Renal pelvis (tissue), 4 donors: Measurements from ENCODE around the gene DNAJB6. TPM values are rescaled to one million over a fixed set of nuclear protein-coding genes. Genes with fewer than 3 reads are reported as not detected.
A peak's percentile ranks its signal among the peaks of the same experiment; 100 is the strongest.

ENCODE experiments used
- DNase-seq: peaks from one replicate; pipeline ENCODE4 v3.0.0-alpha.2; 2013
- polyA plus RNA-seq, 3 donors: library from polyadenylated mRNA; unstranded; fragments of 120-200 nt; gene quantifications; one replicate each; pipeline ENCODE4 v1.2.1, GENCODE V29; 2013; ENCODE audit not compliant: insufficient read length in 3 of 3

Gene DNAJB6
- polyA plus RNA-seq, 3 donors = 139 to 167 (median 153) TPM

DNA sequence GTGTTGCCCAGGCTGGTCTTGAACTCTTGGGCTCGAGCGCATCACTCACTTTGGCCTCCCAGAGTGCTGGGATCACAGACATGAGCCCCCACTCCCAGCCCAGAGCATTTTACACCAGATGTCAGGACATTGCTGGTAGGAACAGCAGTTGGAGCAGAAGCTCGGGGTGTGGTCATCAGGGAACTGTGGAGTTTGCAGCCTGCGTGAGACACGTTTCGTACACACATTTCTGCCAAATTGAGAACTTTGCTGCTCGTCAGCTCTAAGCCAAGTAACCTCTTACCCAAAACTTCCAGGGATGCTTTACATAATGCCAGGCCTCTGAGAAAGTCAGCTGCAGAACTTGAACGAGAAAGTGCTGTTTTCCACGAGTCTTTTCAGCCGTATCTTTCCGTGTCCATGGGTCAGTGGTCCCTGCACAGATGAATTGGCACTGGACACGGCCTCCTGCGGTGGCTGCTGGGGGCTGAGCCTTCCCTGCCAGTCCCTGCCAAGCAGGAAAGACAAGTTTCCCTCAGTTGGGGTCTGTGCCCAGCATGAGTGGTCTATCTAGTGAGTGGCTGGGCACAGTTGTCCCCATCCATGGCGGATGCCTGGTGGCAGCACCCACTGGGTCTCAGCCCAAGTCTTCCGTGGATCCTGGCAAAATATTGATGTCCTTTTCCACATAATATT is 54.4 kb downstream of the DNAJB6 start:
- no peak for DNase-seq

DNA sequence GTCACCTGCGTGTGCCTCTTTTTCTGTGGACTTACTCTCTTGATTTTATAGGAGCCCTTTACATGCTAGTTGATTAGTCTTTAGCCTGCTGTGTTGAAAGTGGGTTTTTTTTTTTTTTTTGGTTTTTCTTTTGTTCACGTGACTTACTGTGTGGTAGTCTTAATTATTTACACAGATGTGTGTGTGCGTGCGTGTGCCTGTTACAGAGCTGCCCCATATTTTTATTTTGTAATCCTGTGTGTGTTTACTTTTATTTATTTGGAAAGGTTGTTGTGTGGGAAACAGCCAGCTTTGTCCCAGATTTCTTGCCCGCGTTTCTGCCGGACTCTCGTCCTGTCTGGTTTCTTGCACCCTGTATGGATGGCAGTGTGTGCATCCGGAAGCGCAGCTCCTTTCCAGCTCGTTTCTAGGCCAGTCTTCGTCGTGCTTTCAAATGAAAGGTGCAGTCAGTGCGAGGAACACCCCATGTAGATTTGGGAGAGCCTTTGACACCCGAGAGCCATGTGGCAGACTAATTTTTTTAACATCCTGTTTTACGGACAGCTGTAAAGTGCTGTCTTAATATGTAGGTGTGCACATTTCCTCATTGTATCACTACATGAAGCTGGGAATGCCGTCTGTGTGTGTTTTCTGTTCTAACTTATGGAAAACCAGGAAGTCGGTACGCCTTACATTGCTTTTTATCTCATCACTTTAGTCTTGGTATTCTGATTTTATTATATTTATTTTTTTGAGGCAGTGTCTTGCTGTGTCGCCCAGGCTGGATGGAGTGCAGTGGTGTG is 55.6 kb downstream of the DNAJB6 start:
- DNase-seq = no peak

DNA sequence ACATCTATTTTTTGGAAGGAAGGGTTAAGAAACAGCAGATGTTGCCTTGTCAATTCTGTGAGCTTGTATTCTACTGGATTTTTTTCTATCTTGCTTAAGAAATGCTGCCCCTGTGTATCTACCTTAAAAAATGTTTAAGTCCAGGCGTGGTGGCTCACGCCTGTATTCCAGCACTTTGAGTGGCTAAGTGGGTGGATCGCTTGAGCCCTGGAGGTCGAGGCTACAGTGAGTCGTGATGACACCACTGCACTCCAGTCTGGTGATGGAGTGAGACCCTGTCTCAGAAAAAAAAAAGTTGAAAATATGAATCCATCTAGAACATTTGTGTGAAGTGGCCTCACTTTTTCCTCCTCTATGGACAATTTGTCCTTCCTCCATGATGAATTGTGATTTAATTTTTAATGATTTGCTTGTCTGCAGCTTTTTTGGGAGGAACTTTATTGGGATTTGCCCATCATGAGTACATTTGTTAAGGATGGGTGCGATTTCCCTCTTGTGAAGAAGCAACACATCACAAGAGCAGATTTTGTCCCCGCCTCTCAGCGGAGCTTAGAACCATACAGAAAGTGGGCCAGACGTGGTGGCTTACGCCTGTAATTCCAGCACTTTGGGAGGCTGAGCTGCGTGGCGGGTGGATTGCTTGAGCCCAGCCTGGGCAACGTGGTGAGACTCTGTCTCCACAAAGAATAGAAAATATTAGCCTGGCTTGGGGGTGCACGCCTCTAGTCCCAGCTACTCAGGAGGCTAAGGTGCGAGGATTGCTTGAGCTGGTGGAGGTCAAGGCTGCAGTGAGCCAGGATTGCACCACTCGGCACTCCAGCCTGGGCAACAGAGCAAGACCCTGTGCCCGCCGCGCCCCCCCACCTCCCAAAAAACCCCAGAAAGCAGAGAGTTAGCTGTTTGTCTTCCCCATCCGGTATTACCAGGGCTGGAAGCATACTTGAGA is 57.7 kb downstream of the DNAJB6 start:
- no peak for DNase-seq

DNA sequence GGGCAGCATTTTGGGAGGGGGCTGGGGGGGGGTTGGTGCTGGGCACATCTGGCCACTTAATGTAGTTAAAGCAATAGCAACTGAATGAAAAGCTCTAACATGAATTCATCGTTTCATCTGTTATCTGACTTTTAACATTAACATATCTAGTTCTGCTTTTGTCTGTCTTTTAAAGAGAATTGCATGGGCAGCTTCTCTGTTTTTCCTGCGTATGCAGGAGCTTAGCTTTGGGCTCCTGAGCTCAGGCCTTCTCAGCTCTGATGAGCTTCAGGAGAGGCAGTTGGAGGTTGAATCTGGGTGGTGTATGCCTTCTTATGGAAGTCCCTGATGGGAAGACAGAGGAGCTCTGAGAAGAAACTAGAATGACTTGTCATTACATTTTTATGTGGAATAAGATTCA is 58.4 kb downstream of the DNAJB6 start:
- DNase-seq = no peak

DNA sequence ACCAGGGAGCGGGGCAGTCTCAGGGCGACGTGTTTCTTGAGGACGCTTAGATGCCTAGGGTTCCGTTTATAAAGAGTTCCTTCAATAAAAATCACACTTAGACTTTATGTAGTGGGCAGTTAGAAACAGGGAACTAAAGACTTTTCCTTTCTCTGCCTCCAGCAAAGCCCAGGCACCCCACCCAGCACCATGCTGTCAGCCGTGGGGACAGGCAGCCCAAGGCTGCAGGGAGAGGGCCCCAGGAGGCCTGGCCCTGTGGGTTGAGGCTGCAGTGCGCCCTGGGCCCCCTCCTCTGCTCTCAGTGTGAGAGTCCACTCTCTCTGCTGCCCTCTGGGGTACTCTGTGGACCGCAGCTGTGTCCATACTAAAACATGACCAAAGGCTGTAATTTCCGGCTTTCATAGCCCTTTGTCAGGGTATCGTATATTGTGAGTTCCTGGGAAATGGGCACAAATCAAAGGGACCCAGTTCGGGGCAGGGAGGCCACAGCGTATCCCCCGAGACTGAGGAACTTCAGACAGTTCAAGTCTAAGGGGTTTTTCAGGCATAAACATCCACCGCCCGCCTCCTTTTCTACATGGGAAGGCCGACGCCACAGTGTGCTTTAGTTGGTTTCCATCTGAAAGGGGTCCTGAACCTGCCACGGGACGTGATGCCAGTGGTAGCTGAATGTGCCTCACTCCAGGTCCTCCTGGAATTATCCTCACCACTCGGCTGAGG is 59.7 kb downstream of the DNAJB6 start:
- DNase-seq = no peak

DNA sequence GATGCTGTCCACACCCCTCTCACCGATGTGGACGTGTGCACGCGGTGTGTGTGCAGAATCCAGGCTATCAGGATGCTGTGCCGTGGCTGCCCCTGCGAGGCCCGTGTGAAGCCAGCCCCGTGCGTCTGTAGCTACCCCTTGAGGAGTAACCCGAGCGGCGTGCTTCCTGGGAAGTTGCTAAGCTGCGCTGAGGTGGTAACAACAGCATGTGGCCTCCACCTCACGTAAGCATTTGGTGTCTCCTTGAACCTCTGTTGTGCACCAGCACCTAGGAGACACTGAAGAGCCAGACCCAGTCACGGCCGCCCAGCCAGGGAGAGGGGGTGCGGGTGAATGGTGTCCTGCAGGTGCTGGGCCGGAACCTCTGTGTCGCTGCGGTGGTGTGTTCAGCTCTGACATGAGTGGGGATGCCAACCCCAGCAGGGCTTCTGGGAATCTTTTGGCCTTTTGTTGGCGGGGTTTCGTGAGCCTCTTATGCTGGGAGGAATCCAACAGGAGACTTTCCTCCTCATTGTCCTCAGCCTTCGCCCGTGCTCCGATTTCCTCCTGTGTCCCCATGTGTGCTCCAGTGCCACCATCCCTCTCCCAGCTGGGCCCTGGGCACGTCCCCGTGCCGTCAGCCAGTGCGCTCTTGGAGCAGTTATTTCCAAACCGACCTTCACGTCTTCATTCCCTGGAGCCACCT is 60.4 kb downstream of the DNAJB6 start:
- DNase-seq = no peak

DNA sequence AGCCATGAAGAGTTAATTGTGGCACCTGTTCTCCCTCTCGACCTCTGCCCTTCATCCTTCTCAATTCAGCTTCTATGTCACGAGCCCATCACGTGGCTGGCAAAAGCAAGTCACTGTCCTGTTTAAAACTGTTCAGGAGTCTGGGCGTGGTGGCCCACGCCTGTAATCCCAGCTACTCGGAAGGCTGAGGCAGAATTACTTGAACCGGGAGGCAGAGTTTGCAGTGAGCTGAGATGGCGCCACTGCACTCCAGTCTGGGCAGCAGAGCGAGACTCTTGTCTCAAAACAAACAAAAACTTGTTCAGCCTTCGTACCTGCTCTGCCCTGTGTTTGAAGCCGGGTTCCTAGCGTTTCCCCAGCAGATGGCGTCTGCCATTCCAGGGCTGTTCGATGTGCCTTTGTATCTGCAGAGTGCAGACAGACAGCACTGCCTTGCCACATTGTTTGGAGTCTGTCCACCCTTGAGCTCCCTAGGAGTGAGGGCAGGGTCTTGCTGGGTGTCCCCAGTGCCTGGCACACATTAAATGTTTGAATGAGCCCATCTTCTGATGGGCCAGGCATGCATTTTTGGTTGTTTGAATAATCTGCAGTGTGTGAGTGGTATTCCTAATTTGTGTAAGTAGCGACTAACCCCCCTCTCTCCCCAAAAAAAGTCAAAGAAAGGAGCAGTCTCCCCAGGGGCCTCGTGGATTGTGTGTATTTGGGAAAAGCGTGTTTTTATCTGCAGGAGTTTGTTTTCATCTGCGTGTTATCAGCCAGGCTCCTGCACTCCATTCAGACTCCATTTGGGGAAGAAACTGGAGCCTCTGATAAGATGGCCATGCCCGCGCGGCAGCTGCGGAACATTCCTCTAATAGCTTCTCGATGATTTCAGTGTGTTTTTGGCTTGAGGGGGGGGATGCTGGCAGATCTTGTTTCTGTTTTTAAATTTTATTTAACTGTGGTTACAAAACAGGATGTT is 61.2 kb downstream of the DNAJB6 start:
- DNase-seq = peak; percentile 42

DNA sequence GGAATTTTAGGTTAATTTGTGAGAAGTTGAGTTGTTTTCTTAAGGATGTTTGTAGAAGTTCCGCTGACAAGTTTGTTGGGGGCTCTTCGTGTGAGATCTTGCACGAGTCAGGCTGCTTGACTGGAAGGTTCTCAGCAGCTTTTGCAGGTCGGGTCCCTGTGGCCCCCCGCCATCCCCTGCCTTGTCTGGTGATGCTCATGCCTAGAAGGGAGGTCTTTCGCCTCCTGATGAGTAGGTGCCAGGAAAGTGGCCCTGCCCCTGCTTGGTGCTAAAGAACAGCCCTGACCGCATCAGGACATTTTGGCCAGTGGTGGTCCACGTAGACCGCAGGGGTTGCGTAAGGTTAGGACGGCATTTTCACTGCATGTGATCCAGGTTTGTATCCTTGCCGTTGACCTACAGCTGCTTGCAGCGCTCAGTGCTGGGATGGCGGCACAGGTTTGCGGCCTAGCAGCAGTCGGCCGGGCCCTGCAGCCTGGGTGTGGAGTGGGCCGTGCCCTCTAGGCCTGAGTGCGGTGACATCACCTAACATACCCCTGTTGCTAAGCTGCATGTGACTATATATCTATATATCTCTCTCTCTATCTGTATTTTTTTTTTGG is 62.4 kb downstream of the DNAJB6 start:
- DNase-seq = no peak

DNA sequence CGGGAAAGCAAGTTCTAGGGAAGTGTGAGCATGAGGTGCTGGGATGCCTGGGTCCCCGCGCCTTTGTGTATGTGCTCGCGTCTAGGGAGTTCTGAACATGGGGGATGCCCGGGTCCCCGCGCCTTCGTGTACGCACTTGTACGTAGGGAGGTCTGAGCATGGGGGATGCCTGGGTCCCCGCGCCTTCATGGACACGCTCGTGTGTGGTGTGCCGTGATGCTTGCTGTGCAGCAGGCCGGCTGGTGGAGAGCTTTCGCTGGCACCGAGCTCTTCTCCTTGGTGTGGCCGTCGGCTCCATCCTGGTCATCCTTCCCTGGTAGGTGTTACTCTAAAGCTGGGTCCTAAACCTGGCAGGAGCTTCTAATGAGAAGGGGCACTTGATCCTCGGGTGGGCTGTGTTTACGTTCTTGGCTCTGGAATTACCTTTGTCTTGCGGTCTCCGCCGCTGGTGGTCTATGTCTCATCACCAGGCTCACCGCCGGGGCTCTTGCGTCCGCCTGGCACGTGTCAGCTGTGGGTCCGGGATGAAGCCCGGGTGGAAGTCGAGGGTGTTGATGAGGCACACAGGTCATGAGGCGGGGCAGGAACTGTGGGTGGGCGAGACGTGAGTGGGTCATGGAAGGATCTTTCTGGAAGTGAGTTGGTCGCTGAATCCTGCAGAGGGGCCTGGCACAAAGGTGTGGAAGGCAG is 63.5 kb downstream of the DNAJB6 start:
- no peak for DNase-seq

DNA sequence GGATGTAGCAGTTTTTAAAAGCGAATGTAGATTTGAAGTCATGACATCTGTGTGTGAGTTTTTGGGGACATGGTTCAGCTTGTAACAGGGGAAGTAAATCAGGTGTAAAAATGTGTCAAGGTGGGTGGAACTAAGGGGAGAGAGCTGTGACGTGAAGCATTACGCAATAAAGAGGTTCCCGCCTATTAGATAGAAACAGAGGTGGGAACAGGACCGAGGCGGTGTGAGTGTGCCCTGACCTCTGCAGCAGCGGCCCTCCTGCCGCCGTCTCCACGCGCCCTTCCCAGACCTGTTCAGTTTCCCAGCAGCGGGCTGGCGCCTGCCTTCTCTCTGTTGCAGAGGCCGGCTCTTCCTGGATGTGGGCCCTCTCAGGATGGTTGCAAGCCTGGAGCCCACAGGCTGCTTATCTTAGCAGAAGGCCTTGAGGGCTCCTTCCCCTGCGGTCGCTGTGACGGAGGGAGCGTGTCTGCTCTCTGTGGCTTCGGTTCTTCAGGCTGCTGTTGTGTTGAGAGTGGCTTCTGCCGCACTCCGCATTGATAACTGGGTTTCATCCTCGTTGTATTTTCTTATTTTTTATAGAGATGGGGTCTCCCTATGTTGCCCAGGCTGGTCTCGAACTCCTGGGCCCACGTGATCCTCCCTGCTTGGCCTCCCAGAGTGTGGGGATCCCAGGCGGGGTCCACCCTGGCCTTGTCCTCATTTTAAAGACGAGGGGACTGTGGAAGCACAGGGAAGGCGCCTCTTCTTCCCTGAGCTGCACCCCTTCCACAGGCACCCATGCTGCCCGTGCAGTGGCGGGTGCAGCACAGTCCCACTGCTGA is 65.0 kb downstream of the DNAJB6 start:
- no peak for DNase-seq

DNA sequence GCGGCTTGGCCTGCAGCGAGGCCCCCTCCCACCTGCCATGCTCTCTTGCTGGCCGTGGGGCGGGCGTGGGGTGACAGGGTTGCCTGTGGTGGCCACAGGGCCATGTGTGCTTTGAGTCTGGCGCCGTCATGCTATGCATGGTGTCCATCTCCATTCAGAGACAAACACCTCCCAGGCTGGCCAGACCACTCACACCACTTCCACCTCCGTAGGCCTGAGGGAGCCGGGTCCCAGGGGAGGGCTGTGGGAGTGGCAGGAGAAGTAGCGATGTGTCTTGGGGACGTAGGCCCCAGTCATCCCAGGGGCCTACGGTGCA is 65.5 kb downstream of the DNAJB6 start:
- DNase-seq = no peak

DNA sequence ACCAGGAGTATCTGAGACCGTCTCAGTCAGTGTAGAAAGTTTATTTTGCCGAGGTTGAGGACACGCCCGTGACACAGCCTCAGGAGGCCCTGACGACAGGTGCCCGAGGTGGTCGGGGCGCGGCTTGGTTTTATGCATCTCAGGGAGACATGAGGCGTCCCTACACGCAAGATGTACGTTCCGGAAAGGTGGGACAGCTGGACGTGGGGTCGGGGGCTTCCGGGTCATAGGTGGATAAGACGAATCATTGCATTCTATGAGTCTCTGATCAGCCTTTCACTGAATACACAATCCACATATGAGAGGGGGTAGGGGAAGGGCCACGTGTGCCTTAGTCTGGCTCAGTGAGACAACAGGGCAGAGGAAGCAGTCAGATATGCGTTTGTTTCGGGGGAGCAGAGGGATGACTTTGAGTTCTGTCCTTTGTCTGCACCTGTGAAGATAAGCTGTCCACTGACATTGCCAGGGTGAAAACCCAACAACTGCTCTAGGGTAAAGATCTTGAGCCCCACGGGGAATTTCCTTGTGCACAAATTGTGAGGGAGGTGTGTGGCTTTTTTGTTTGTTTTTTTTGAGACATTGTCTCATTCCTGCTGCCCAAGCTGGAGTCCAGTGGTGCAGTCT is 66.2 kb downstream of the DNAJB6 start:
- no peak for DNase-seq

DNA sequence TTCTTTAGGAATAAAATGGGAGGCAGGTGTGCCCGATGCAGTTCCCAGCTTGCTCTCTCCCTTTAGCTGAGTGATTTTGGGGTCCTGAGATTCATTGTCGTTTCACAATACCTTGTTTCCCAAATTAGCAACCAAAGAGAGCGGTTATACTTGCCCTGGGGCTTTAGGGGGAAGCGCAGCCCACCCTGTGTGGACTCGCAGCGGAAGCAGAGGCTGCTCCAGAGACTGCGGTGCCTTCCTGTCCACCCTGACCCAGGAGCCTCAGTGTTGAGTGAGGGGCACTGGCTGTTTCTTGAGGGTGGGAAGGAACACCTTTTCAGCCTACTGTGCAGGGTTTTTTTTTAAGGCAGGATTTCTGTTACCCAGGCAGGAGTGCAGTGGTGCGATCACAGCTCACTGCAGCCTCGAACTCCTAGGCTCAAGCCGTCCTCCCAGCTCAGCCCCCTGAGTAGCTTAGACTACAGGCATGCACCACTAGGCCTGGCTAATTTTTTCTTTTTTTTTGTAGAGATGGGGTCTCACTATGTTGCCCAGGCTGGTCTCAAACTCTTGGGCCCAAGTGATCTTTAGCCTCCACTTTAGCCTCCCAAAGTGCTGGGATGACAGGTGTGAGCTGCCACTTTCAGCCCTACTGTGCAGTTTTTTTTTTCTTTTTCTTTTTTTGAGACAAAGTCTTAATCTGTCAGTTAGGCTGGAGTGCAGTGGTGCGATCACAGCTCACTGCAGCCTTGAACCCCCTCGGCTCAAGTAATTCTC is 67.0 kb downstream of the DNAJB6 start:
- DNase-seq = no peak

DNA sequence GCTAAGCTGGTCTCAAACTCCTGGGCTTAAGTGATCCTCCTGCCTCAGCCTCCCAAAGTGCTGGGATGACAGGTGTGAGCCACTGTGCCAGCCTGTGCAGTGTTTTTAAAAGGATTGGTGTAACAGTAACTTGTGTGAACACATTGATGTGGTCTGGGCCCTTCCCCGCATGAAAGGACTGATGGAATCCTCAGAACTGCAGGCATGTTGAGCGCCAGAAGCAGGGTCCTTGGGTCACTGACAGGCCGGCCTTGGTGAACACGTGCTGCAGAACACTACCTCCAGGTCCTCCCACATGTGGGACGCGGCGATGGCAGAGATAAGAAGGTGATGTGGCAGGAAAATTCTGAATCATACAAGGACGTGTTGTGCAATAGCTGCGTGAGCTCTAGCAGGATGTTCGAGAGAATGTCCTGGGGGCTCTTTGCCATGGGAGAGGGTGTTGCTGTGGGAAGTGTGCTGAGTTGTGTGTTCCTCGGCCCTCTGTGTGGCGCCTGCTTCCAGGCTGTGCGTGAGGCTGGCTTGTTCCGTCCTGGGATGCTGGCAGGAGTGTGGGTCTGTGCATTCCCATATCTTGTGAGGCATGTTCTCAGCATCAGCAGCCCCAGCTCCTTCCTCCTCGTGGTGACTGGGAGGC is 68.2 kb downstream of the DNAJB6 start:
- peak; percentile 36 for DNase-seq

DNA sequence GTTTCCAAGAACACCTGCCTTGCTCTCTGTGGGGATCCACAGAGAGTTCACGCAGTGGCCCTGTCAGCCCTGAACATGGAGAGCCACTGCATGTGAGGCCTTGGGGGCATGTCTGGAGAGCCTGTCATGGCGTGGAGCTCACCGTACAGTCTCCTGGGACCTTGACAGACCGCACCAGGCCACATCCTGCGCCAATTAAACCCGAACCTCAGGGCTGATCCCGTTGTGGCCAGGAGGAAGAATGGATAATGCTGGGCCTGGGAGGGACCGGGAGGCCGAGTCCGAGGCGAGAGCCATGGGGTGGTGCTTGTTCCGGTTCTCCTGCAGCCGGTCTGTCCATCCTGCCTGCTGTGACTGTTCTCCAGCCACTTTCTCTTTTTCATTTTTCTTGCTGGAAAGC is 68.7 kb downstream of the DNAJB6 start:
- DNase-seq = no peak
